OCI-LY7 (cell line): ENCODE results near the gene NPAS4.

ENCODE experiments used
- CTCF ChIP-seq: fragments of 200-600 bp; sonication (generic); conservative IDR thresholded peaks from 2 replicates; pipeline ENCODE4 v1.5.1; 2014; ENCODE audit warnings: mild to moderate bottlenecking, antibody characterized with exemption, low read length, moderate library complexity, mixed read lengths
- EZH2phosphoT487 ChIP-seq: fragments of 200-600 bp; sonication (generic); IDR thresholded peaks from 2 replicates; pipeline ENCODE4 v1.6.1; 2018; ENCODE audit warnings: low read depth, borderline replicate concordance, mild to moderate bottlenecking, mixed run types, antibody characterized with exemption, low read length, moderate library complexity, mixed read lengths

- TF ChIP-seq CTCF (no peak), EZH2phosphoT487 (no peak)
Observed at GRCh38 chr11:66468691-66469090, 47.9 kb downstream of the NPAS4 start.
